GM19438 (cell line): ENCODE measurements around the gene KLHDC4.
A peak's percentile ranks its signal among the peaks of the same experiment; 100 is the strongest.

Experiments used
- ATAC-seq: cut with Tn5 transposase; IDR thresholded peaks from one replicate; pipeline ENCODE4 v1.9.1; 2021; ENCODE audit warnings: low read depth; ENCODE audit not compliant: unreplicated experiment

KLHDC4 gene

DNA sequence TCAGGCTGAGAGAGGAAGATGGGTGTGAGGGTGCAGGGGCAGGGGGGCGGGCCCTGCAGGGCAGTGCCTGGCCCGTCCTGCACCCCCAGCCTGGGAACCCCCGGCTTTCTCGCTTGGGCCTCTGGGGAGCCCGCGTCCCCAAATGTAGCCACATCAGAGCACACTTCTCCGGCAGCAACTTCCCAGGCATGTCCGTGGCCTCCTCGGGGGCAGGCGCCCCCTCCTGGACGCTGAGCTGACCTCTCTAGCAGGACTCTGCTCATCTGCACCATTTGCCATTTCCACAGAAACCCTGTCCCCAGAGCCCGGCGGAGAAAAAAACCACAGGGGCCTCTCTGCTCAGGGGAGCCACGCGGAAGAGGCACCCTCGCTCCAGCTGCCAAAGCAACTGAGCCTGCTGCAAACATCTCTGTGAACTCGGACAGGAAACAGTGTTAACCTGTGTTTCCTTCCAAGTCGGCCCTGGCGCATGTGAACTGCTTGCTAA is 63.4 kb downstream of the KLHDC4 start:
- ATAC-seq, result peak; percentile 82

DNA sequence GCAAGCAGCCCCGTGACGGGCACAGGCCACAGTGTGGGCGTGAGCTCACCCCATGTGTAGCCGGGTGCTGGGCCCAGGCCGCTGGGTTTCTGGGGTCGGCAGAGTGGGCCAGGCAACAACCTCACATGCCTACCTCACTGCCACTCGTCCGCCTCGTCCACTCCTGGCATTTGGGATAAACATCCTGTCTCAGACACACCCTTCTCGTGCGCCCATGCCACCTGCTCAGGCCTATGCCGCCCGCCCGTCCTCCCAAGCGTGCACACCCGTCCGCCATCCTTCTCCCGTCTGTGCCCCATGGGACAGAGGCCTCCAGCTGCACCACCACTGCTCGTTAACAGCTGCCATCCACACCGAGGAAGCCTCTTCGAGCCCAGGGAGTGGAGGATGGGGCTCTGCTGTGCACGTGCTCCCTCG is 64.3 kb downstream of the KLHDC4 start:
- no peak for ATAC-seq

DNA sequence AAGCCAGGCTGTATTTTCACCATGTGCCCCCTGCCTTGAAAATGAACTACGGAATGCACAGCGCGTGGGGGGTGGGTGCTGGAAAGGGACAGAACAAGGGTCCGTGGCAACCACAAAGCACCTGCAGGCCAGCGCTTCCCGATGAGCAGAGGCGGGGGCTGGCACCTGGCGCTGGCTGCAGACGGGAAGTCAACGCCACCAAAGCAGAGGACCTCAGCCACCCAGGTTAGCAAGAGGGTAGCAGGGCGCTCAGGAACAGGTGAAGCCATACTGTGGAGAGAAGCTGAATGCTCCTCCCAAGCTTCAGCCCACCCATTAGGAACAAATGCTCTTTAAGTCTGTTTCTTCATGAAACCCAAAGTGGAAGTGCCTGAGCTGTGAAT is 64.7 kb downstream of the KLHDC4 start:
- no peak for ATAC-seq

DNA sequence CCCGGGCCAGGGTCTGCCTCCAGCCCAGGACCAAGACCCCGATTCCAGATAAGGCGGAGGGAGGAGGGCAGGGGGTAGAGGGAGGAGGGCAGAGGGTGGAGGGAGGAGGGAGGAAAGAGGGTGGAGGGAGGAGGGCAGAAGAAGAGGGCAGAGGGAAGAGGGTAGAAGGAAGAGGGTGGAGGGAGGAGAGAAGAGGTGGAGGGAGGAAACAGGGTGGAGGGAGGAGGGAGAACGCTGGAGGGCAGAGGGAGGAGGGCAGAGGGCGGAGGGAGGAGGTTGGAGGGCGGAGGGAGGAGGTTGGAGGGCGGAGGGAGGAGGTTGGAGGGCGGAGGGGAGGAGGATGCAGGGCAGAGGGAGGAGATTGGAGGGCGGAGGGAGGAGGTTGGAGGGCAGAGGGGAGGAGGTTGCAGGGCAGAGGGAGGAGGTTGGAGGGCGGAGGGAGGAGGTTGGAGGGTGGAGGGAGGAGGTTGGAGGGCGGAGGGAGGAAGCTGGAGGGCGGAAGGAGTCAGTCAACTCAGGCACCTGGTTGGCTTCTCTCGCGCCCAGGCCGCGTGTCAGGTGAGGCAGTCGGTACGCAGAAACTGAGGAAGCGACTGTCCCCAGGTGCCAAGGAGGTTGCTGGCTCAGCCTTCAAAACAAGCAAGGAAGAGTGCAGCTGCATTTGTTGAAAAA is 65.2 kb downstream of the KLHDC4 start:
- no peak for ATAC-seq

DNA sequence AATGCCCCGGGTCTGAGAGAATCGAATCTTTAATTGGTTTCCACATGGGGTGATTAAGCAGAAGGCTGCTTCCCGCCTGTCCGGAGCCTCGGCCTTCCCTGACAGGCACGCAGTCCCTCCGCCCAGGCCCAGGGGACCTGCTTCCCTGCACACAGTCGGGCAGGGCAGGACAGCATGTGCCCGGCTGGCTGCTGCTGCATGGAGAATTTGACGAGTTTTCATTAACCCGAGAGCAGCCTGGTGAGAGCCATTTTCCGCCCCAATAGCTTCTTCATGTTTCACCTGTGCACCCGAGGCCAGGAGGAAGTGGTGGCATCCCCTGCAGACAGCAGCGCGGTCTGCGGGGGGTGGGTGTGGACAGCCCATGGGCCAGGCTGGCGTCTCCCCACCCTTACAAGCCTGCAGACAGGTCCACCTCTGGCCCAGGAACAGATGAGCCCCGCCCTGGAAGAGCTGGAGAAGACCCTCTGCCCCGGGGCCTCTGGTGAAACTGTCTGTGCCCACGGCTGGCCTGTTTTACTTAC is 67.0 kb downstream of the KLHDC4 start:
- ATAC-seq, result no peak

DNA sequence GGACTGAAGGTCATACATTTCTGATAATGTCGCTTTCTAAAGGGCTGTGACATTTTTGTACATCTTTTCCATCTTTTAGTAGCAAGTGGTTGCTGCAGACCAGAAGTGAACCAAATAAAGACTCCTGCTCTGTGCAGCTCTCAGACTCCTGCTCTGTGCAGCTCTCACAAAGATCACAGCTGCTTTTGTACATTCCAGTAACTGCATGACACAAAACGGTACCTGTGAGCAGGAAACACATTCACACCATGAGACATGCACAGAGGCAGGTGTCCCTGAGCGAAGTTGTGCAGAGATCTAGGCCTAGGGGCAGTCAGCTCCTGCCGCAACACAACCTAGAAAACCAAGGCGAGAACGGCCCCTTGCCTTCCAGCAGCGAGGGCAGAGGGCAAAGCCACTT is 67.5 kb downstream of the KLHDC4 start:
- ATAC-seq, result no peak

DNA sequence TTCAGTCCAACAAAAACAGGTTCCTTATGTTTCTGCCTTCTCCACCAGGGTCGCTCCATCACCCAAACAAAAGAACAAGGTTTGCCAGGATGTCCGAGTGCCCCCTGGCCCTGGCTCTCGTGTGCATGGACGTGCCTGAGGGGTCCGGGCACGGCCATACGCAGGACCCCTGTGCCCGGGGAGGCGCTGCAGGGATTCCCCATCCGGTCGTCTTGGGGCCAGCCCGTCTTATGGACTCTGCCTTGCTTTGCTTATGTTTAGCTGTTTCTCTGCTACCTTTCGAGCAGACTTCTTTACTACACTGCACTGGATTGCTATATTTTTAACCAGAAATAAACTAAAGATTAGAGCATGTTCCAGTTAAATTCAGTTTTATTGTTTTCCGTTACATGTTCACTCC is 68.0 kb downstream of the KLHDC4 start:
- no peak for ATAC-seq

DNA sequence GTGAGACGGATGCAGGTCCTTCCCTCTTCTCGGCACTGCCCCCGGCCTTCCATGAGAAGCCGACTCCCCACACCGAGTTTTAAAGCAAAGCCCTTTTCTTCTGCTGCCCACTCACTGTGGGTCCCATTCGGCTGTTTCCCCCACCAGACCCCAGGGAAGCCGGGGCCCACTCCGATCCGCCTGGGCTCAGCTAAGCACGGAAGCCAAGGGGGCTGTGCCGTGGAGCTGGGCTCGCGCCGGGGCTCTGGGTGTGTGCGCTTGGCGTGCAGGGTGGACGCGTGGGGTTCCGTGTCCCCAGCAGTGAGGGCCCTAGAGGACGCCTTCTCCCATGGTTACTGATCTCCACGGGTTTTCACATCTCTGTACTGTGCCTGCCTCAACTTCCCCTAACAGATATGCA is 68.5 kb downstream of the KLHDC4 start:
- ATAC-seq, result no peak

- no peak for ATAC-seq
Measured at GRCh38 chr16:87696726-87697125, 69.1 kb downstream of the KLHDC4 start.

- no peak for ATAC-seq
Measured at GRCh38 chr16:87695534-87695933, 70.3 kb downstream of the KLHDC4 start.

GRCh38 chr16:87694441-87695125 is 71.2 kb downstream of the KLHDC4 start:
- ATAC-seq, result no peak

GRCh38 chr16:87693827-87694226 is 72.0 kb downstream of the KLHDC4 start:
- no peak for ATAC-seq

DNA sequence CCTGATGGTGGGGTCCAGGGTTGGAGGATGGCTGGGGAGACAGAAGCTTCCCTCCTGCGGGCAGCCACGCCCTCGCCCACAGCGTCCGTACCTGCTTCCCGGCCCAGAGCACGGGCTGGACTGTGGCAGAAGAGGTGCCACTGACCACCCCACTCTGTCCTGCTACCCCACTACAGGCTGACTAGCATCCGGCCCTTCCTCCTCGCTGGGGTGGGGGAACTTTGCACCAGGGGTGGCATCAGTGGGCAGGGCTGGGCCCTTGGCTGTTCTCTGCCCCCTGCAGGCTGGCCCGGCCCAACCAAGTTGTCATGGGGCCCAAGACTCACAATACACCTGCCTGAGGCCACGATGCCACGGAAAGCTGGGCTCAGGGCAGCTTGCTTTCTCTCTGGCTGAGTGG is 73.0 kb downstream of the KLHDC4 start:
- ATAC-seq, result no peak

DNA sequence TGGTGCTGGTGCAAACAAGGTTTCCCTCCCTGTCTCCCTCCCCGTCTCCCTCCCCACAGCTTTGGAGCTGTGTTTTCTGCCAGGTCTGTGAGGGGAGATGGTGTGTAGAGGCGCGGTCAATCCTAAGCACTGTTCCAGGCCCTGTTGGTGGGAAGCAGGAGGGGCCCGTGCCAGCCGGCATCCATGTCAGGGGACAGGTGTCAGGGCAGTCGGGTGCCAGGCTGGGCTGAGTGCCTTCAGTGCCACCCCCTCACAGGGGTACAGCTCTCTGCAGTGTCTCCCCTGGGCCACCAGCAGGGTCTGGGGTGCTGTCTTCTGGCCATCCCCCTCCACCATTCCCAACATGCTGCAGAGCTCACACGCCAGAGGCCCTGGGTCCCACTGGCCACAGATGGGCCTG is 73.6 kb downstream of the KLHDC4 start:
- ATAC-seq, result no peak

- no peak for ATAC-seq
Measured at GRCh38 chr16:87691686-87692079, 74.1 kb downstream of the KLHDC4 start.

DNA sequence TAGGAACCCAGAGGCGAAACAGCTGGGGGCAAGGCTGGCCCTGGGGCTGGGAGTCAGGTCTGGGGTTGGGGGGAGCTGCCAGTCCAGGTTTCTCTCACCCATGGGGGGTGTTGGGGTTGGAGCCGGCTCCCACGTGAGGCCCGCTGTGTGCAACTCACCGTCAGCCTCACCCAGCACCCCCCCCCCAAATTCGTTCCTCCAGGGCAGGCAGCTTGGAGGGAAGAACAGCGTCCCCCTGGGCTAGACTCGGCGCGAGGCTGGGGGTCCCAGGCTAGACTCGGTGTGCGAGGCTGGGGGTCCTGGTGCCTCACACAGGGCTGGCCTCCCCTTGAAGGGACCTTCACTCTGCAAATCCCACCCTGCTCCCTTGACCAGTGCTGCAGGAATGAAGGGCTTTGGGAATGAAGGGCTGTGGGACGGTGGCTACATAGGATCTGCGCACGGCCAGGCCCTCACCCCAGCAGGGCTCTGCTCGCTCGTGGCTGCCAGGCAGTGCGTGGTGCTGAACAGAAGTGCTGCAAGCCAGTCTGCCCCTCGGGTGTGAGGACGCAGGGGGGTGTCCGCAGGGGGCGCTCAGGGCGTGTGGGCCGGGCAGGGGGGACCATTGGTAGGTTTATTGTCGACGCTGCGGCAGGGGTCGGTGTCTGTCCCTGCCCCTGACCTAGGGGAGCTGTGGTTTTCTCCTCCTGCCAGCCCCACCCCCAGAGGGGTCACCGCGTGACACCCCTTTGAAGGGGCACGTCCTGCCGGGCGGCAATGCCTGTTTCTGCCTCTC is 74.7 kb downstream of the KLHDC4 start:
- no peak for ATAC-seq

GRCh38 chr16:87689956-87690465 is 75.8 kb downstream of the KLHDC4 start:
- no peak for ATAC-seq

GRCh38 chr16:87688876-87689815 is 76.6 kb downstream of the KLHDC4 start:
- ATAC-seq, result no peak

DNA sequence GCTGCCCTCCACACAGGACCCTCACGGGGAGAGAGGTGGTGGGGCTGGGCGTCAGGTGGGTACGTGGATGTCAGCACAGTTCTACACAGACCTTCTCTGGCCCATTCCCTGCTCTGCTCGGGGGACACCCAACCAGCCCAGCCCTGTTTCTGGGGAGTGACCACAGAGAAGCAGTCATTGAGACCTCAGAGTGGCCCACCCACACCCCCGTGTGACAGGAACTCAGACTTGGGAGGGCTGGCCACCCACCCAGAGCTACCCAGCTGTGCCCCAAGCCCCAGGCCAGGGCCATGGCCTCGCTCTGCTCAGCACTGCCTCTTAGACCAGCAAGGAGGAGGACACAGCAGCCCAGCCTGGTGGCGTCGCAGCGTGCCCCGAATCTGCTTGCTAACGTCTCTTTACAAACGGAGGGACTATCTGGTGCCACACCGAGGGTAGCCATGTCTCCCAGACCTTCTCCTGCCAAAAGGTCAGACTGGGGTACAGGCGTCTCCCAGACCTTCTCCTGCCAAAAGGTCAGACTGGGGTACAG is 77.7 kb downstream of the KLHDC4 start:
- ATAC-seq, result no peak
